HepG2 (cell line): ENCODE measurements around the gene SPAG7. TPM values are rescaled to one million over a fixed set of nuclear protein-coding genes. Genes with fewer than 3 reads are reported as not detected.
A peak's percentile ranks its signal among the peaks of the same experiment; 100 is the strongest.

ENCODE experiments used
- ATAD3A ChIP-seq: sonication (generic); formaldehyde crosslinking; IDR thresholded peaks from 2 replicates; pipeline ENCODE4 v1.4.0; 2020; ENCODE audit warnings: missing genetic modification reagents
- ISL2 ChIP-seq: sonication (generic); formaldehyde crosslinking; IDR thresholded peaks from 2 replicates; pipeline ENCODE4 v1.5.0; 2020; ENCODE audit warnings: missing genetic modification reagents
- MBD4 ChIP-seq: IDR thresholded peaks from 2 replicates; pipeline ENCODE4 v1.6.1; 2012; ENCODE audit warnings: low read length, inconsistent platforms, borderline replicate concordance
- MIER2 ChIP-seq: IDR thresholded peaks from 2 replicates; pipeline ENCODE4 v1.6.1; 2016; ENCODE audit warnings: missing biosample characterization, missing genetic modification reagents
- NR2F6 ChIP-seq, 2 experiments: IDR thresholded peaks; 2 replicates each; pipeline ENCODE4 v1.6.1; 2016; ENCODE audit warnings: antibody characterized with exemption in 1 of 2, mild to moderate bottlenecking in 1 of 2
- RARG ChIP-seq: sonication (generic); formaldehyde crosslinking; IDR thresholded peaks from 2 replicates; pipeline ENCODE4 v1.4.0; 2020; ENCODE audit warnings: low read depth, mild to moderate bottlenecking, missing genetic modification reagents
- RBM39 ChIP-seq: fragments of 200-400 bp; formaldehyde crosslinking; IDR thresholded peaks from one replicate; pipeline ENCODE4 v1.6.1; 2018; ENCODE audit warnings: antibody characterized with exemption, mild to moderate bottlenecking, low read depth, low read length; ENCODE audit not compliant: poor library complexity, severe bottlenecking
- SALL2 ChIP-seq: sonication (generic); formaldehyde crosslinking; IDR thresholded peaks from 2 replicates; pipeline ENCODE4 v1.8.1; 2023; ENCODE audit warnings: mild to moderate bottlenecking, missing genetic modification reagents, inconsistent platforms
- SOX6 ChIP-seq, 2 experiments: fragments of 450-650 bp in 1 of 2; sonication (generic) in 1 of 2; formaldehyde crosslinking in 1 of 2; IDR thresholded peaks; 2 replicates each; pipeline versions ENCODE4 v1.4.0 to v1.6.1; 2017 to 2020; ENCODE audit warnings: antibody characterized with exemption in 1 of 2, mild to moderate bottlenecking in 1 of 2, missing genetic modification reagents in 1 of 2
- SP2 ChIP-seq: sonication (generic); formaldehyde crosslinking; IDR thresholded peaks from 2 replicates; pipeline ENCODE4 v1.5.1; 2020; ENCODE audit warnings: mild to moderate bottlenecking, missing genetic modification reagents
- ZBTB8A ChIP-seq: sonication (generic); formaldehyde crosslinking; IDR thresholded peaks from 2 replicates; pipeline ENCODE4 v1.4.0; 2020; ENCODE audit warnings: mild to moderate bottlenecking, low read depth, missing genetic modification reagents, borderline replicate concordance
- ZNF350 ChIP-seq: sonication (generic); formaldehyde crosslinking; IDR thresholded peaks from 2 replicates; pipeline ENCODE4 v1.4.0; 2020; ENCODE audit warnings: mild to moderate bottlenecking, low read depth, missing genetic modification reagents, borderline replicate concordance
- ZNF619 ChIP-seq: sonication (generic); formaldehyde crosslinking; IDR thresholded peaks from 2 replicates; pipeline ENCODE4 v1.4.0; 2020; ENCODE audit warnings: mild to moderate bottlenecking, missing genetic modification reagents
- ZNF781 ChIP-seq: sonication (generic); formaldehyde crosslinking; IDR thresholded peaks from 2 replicates; pipeline ENCODE4 v1.5.1; 2020; ENCODE audit warnings: borderline replicate concordance, mild to moderate bottlenecking, missing genetic modification reagents; ENCODE audit errors: not compliant biosample characterization
- polyA plus RNA-seq, 8 experiments: library from polyadenylated mRNA; depleted of rRNA in 3 of 8; stranded (reverse) in 7 of 8; unstranded in 1 of 8; fragments of >200 nt; fragmentation: Illumina TruSeq in 4 of 8; extraction: Trizol in 4 of 8; gene quantifications; 2 replicates each; pipeline versions ENCODE4 v1.2.1 to v1.2.3, GENCODE V29; 2011 to 2016; ENCODE audit warnings: low read depth in 4 of 8, missing spikeins in 1 of 8, mixed read lengths in 1 of 8; ENCODE audit not compliant: insufficient read depth in 1 of 8
- total RNA-seq, 5 experiments: library from RNA; depleted of rRNA; stranded (reverse); fragments of >200 nt; fragmentation: Illumina TruSeq; extraction: Trizol; gene quantifications; 2 replicates each; pipeline ENCODE4 v1.2.3, GENCODE V29; 2016; ENCODE audit warnings: low read depth in 1 of 5
- TF ChIP-seq, protein P1 (sequence below), 2 experiments: fragments of 450-650 bp in 1 of 2; sonication (generic) in 1 of 2; formaldehyde crosslinking; IDR thresholded peaks; 2 replicates each; pipeline versions ENCODE4 v1.5.0 to v1.8.0; 2020 to 2022; ENCODE audit warnings: mild to moderate bottlenecking in 1 of 2, missing genetic modification reagents in 1 of 2
- TF ChIP-seq, protein P2 (sequence below): IDR thresholded peaks from 2 replicates; pipeline ENCODE4 v1.6.1; 2016; ENCODE audit warnings: missing genetic modification reagents, missing compliant biosample characterization
- TF ChIP-seq, protein P3 (sequence below): conservative IDR thresholded peaks from 2 replicates; pipeline ENCODE4 v1.6.1; 2018; ENCODE audit warnings: missing genetic modification reagents
- TF ChIP-seq, protein P4 (sequence below): sonication (generic); formaldehyde crosslinking; IDR thresholded peaks from 2 replicates; pipeline ENCODE4 v1.4.0; 2020; ENCODE audit warnings: mild to moderate bottlenecking, missing genetic modification reagents
- TF ChIP-seq, protein P5 (sequence below): IDR thresholded peaks from 2 replicates; pipeline ENCODE4 v1.6.1; 2016; ENCODE audit warnings: low read depth, control low read depth
- TF ChIP-seq, protein P6 (sequence below): sonication (generic); formaldehyde crosslinking; IDR thresholded peaks from 2 replicates; pipeline ENCODE4 v1.8.1; 2023; ENCODE audit warnings: missing genetic modification reagents, mild to moderate bottlenecking, borderline replicate concordance
- TF ChIP-seq, protein P7 (sequence below): sonication (generic); formaldehyde crosslinking; IDR thresholded peaks from 2 replicates; pipeline ENCODE4 v1.5.1; 2020; ENCODE audit warnings: mild to moderate bottlenecking, missing genetic modification reagents

Gene SPAG7
- total and polyA plus RNA-seq, 2 of the 13 experiments (the other 11 are each of a cell fraction or from before 2014, with no cell fraction given), result 51.0 to 59.0 TPM

DNA sequence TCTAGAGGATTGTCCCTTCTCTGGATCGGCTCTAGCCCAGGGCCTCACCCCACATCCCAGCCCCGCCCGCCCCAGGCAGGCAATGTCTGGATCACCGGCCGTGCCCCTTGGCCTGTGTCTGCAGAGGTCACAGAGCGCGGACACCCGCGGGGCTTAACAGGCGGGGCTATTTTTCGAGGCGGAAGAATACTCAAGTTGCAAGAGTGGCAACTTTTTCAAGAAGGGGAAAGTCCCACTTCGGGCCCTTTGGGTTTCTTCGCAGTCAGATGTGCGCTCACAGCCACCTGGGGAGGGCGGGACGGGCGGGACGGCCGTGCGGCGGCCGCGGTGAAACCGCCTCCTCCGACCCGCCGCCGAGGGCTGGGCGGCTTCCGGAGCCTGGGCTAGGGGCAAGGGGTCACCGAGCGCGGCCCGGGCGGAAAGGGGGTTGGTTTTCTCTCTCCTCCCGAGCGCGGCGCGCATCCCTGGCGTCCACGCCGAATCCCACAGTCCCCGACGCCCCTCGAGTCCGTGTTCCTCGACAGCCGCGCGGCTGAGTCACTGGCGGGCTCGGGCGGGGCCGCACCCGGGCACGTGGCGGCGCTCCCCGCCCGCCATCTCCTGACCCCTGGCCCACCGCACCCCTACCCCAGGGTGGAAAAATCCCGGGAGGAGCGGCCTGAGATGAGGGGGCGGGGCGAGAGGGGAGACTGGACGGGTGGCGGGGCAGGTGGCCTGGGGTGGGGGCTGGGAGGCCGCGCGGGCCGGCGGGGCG lies 18.1 kb downstream of the SPAG7 start (continued):
- TF ChIP-seq, protein P1, sequence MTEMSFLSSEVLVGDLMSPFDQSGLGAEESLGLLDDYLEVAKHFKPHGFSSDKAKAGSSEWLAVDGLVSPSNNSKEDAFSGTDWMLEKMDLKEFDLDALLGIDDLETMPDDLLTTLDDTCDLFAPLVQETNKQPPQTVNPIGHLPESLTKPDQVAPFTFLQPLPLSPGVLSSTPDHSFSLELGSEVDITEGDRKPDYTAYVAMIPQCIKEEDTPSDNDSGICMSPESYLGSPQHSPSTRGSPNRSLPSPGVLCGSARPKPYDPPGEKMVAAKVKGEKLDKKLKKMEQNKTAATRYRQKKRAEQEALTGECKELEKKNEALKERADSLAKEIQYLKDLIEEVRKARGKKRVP (CRISPR knock-in tag; IDR thresholded peaks at IDR 0.05), result peak in 1 of 2 experiments; percentile 59; a peak in 1 of 4 replicates
- TF ChIP-seq MIER2 (CRISPR knock-in tag) (no peak), ZBTB8A (CRISPR knock-in tag) (no peak), ZNF619 (CRISPR knock-in tag) (no peak), ZNF350 (CRISPR knock-in tag) (no peak), NR2F6 (IDR thresholded peaks at IDR 0.05) (peak; percentile 67), NR2F6 (CRISPR knock-in tag; IDR thresholded peaks at IDR 0.05) (peak; percentile 89), SOX6 (IDR thresholded peaks at IDR 0.05) (no peak), SOX6 (CRISPR knock-in tag; IDR thresholded peaks at IDR 0.05) (no peak; the same call in none of the 2 replicates), SALL2 (CRISPR knock-in tag) (no peak), RARG (no peak), ZNF781 (CRISPR knock-in tag) (no peak), MBD4 (no peak), SP2 (CRISPR knock-in tag) (no peak), ISL2 (no peak), ATAD3A (CRISPR knock-in tag) (no peak), RBM39 (no peak)
- TF ChIP-seq, protein P2, sequence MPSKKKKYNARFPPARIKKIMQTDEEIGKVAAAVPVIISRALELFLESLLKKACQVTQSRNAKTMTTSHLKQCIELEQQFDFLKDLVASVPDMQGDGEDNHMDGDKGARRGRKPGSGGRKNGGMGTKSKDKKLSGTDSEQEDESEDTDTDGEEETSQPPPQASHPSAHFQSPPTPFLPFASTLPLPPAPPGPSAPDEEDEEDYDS (CRISPR knock-in tag), result no peak
- TF ChIP-seq, protein P3, sequence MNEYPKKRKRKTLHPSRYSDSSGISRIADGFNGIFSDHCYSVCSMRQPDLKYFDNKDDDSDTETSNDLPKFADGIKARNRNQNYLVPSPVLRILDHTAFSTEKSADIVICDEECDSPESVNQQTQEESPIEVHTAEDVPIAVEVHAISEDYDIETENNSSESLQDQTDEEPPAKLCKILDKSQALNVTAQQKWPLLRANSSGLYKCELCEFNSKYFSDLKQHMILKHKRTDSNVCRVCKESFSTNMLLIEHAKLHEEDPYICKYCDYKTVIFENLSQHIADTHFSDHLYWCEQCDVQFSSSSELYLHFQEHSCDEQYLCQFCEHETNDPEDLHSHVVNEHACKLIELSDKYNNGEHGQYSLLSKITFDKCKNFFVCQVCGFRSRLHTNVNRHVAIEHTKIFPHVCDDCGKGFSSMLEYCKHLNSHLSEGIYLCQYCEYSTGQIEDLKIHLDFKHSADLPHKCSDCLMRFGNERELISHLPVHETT (CRISPR knock-in tag), result peak; percentile 77; the same call in 1 of the 2 replicates
- TF ChIP-seq, protein P4, sequence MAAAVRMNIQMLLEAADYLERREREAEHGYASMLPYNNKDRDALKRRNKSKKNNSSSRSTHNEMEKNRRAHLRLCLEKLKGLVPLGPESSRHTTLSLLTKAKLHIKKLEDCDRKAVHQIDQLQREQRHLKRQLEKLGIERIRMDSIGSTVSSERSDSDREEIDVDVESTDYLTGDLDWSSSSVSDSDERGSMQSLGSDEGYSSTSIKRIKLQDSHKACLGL (CRISPR knock-in tag), result peak; percentile 70
- TF ChIP-seq, protein P5, sequence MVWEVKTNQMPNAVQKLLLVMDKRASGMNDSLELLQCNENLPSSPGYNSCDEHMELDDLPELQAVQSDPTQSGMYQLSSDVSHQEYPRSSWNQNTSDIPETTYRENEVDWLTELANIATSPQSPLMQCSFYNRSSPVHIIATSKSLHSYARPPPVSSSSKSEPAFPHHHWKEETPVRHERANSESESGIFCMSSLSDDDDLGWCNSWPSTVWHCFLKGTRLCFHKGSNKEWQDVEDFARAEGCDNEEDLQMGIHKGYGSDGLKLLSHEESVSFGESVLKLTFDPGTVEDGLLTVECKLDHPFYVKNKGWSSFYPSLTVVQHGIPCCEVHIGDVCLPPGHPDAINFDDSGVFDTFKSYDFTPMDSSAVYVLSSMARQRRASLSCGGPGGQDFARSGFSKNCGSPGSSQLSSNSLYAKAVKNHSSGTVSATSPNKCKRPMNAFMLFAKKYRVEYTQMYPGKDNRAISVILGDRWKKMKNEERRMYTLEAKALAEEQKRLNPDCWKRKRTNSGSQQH, result no peak
- TF ChIP-seq, protein P6, sequence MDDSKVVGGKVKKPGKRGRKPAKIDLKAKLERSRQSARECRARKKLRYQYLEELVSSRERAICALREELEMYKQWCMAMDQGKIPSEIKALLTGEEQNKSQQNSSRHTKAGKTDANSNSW (CRISPR knock-in tag), result no peak
- TF ChIP-seq, protein P7, sequence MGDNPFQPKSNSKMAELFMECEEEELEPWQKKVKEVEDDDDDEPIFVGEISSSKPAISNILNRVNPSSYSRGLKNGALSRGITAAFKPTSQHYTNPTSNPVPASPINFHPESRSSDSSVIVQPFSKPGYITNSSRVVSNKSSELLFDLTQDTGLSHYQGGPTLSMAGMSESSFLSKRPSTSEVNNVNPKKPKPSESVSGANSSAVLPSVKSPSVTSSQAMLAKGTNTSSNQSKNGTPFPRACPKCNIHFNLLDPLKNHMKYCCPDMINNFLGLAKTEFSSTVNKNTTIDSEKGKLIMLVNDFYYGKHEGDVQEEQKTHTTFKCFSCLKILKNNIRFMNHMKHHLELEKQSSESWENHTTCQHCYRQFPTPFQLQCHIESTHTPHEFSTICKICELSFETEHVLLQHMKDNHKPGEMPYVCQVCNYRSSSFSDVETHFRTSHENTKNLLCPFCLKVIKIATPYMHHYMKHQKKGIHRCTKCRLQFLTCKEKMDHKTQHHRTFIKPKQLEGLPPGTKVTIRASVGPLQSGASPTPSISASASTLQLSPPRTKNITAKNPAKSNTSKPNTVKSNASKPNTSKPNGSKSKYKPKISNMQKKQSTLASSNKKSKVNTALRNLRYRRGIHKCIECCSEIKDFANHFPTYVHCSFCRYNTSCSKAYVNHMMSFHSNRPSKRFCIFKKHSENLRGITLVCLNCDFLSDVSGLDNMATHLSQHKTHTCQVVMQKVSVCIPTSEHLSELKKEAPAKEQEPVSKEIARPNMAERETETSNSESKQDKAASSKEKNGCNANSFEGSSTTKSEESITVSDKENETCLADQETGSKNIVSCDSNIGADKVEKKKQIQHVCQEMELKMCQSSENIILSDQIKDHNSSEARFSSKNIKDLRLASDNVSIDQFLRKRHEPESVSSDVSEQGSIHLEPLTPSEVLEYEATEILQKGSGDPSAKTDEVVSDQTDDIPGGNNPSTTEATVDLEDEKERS, result no peak
